Skeletal muscle cell (primary cell): ENCODE results near the gene TBC1D2.

Source experiments
- DNase-seq: peaks from one replicate; pipeline ENCODE4 v3.0.0-alpha.2; 2010; ENCODE audit warnings: low read depth
- H3K4me3 ChIP-seq: 2 replicates; pipeline ENCODE4 v1.5.1; 2011; ENCODE audit warnings: low read depth, mild to moderate bottlenecking, control low read depth, low read length, moderate library complexity

The TBC1D2 gene

GRCh38 chr9:98225015-98225442, 30.4 kb downstream of the TBC1D2 start:
- no peak overlapping the region for H3K4me3 ChIP-seq
- no peak for DNase-seq

DNA sequence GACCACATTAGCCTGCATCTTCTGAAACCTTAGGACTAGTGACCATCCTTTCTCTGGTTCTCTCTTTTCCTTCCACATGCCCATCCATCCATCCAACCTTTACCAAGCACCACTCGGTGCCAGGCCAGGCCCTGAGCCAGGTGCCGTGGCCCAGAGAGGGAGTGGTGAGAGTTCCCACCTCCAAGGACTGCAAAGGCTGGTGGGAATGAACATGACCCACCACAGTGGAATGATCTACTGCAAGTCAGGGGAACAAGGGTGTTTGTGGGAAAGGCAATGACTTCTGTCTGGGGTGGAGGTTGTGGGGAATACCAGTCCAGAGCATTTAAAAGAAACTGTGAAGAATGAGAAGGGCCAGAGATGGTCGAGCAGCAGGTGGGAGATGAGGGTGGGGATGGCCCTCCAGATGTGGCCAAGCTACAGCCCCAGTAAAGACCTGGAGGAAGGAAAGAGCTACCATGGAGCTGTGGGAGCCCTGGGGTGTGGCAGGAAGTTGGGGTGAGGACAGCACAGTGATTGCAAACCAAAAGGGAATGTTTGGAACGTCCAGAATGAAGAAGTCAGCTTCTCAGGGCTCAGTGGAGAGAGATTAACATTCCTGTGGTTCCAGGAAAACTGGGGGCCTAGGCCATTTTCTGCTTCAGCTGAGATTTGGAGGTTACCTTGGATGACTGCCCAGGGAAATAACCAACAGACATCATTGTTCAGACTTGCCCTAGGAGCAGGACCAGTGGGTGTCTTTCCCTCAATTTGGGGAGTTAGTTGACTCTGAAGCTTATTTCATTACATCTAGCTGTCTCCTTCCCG, 32.4 kb downstream of the TBC1D2 start:
- DNase-seq: peak; percentile 95
- no peak overlapping the region for H3K4me3 ChIP-seq

DNA sequence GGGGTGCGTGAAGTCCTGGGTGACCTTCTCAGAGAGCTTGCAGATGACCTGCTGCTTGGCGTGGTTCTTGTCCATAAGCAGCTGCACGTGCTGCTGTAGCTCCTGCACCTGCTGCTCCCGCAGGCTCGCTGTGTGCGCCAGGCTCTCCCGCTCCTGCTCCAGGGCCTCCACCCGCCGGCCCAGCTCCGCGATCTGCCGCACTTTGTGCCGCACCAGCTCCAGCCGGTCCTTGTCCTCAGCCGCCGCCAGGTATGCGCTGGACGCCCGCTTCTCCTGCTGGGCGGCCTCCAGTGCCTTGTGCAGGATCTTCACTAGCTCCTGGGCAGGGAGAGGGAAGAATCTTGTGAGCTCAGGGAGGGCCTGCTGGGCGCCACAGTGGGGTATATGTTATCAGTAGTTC, 34.5 kb downstream of the TBC1D2 start:
- no peak for DNase-seq
- H3K4me3 ChIP-seq: no peak overlapping the region

GRCh38 chr9:98219794-98220370, 35.6 kb downstream of the TBC1D2 start:
- DNase-seq: no peak
- no peak overlapping the region for H3K4me3 ChIP-seq

DNA sequence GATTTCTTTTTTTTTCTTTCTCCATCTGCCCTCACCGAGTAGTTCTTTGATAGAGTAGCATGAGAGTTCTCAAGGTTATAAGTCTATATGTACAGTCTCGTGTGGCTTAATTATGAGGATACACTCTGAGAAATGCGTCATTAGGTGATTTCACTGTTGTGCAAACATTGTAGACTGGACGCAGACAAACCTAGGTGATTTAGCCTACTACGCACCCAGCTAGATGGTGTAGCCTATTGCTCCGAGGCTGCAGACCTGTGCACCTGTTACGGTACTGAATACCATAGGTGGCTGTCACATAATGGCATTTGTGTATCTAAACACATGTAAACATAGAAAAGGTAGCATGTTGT, 36.1 kb downstream of the TBC1D2 start:
- no peak for DNase-seq
- H3K4me3 ChIP-seq: no peak overlapping the region

DNA sequence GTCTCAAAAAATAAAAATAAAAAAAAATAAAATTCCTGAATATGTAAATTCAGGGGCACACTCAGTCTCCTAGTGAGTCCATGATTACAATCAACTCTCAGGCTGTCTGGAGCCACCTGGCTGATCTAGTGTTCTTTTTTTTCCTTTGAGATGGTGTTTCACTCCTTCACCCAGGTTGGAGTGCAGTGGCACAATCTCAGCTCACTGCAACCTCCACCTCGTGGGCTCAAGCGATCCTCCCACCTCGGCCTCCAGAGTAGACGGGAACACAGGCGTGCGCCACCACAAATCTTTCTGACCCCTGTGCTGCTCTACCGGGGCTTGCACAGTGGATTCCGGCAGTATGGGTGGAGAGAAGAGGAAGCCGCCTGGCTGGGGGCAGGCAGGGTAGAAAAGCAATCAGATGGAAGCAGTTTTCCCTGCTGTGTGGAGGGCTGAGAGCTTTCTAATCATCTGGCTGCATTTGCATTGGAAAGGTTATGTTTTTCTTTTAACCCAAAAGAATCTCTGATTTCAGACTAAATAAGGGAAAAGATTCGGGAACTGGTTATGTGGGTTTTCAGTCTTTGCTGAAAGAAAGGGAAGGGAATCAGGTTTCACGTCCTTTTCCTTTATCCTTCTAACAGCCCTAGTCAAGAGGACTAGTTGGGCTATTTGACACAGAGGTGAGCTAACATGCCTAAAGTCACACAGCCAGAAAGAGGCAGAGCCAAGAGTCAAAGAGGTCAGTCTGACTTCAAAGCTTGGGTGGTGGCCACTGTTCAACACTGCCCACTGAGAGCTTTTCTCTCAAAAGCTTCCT, 36.7 kb downstream of the TBC1D2 start:
- no peak overlapping the region for H3K4me3 ChIP-seq
- no peak for DNase-seq

GRCh38 chr9:98217255-98217654, 38.2 kb downstream of the TBC1D2 start:
- H3K4me3 ChIP-seq: no peak overlapping the region
- DNase-seq: no peak

GRCh38 chr9:98216391-98216790, 39.1 kb downstream of the TBC1D2 start:
- DNase-seq: no peak
- no peak overlapping the region for H3K4me3 ChIP-seq

DNA sequence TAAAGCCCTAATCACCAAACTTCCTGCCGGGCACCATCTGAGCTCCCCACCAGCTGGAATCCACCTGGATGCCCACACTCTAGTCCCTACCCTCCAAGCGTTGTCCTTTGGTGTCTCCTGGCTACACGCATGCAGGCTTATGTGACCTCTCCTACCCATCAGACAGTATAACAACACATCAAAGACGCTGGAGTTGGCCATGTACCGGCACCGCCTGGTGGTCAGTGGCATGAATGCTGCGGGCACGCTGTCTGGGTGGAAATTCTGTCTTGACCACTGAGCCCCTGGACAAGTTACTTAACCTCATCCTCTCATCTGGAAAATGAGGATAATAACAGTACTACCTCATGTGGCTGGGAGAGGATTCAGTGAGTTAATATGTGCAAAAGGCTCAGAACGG, 39.6 kb downstream of the TBC1D2 start:
- H3K4me3 ChIP-seq: no peak overlapping the region
- DNase-seq: no peak

GRCh38 chr9:98215271-98215670, 40.2 kb downstream of the TBC1D2 start:
- DNase-seq: no peak
- no peak overlapping the region for H3K4me3 ChIP-seq

DNA sequence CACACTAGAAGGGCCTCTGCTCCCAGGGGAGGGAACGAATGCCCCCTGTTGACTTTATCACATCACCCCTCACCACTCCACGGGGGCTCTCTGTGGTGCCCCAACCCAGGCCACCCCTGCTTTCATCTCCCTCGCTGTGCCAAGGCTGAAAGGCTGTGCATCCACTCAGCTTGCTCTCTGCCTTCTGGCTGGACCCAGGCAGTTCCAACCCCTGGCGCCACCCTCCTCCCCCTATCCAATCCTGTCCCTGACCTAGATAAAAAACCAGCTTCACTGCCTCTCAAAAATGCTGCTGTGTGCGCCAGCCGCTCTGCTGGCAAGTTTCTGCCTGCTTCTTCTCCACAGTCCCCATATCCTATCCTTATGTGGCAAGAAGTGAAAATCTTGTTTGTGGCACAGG, 40.6 kb downstream of the TBC1D2 start:
- no peak for DNase-seq

GRCh38 chr9:98211260-98211659, 44.2 kb downstream of the TBC1D2 start:
- no peak overlapping the region for H3K4me3 ChIP-seq
- no peak for DNase-seq

More for the DNA sequence above, 40.6 kb downstream of the TBC1D2 start:
- no peak overlapping the region for H3K4me3 ChIP-seq

DNA sequence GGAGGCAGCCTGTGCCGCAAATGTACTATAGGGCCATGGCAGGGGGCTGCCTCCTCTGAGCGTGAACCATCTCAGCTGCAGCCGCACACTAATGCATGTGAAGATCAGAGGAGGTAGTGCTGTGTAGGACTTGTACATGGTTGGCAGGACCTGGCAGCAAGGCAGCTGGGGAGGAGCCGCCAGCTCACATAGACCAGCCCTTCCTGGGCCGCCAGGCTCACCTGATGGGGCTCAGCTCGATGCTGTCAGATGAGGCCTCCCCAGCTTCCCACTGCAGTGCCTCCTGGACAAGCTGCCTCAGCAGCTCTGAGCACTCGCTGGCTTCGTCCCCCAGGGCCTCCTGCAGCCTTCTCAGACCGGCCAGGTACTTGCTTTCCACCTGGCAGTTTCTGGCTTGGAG, 45.0 kb downstream of the TBC1D2 start:
- H3K4me3 ChIP-seq: no peak overlapping the region
- no peak for DNase-seq

DNA sequence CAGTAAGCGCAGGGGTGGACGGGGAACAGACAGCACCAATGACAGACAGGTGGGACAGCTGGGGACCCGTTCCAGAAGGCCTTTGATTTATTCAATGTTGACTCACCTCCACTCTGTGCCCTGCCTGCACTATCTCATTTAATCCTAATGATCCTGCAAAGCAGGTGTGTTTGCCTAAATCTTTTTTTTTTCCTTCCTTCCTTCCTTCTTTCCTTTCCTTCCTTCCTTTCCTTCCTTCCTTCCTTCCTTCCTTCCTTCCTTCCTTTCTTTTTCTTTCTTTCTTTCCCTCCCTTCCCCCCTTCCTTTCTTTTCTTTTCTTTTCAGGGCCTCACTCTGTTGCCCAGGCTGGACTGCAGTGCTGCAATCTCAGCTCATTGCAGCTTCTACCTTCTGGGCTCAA, 45.9 kb downstream of the TBC1D2 start:
- H3K4me3 ChIP-seq: no peak overlapping the region
- no peak for DNase-seq

DNA sequence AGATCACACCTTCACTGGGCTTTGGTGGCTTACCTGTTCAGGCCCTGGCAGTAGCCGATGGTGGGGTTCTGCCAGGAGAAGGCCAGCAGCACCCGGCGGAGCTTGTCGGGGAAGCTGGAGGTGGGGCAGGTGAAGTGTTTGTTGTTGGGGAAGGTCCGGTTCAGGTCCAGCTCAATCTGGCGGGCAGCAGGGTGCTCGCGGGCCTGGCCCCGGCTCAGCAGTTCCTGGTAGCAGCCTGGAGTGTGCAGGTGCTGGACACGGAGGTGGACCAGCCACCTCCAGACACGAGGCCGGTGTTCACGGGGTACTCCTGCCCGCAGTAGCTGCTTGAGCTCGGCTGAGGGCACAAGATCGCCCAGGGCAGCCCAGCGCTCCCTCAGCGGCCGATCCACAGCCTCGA, 46.8 kb downstream of the TBC1D2 start:
- DNase-seq: no peak
- no peak overlapping the region for H3K4me3 ChIP-seq

- DNase-seq: no peak
Observed at GRCh38 chr9:98207606-98208005, 47.8 kb downstream of the TBC1D2 start.

GRCh38 chr9:98206754-98207153, 48.7 kb downstream of the TBC1D2 start:
- no peak overlapping the region for H3K4me3 ChIP-seq
- DNase-seq: no peak

More at GRCh38 chr9:98207606-98208005, 47.8 kb downstream of the TBC1D2 start:
- no peak overlapping the region for H3K4me3 ChIP-seq

- DNase-seq: no peak
Observed at GRCh38 chr9:98204692-98205091, 50.8 kb downstream of the TBC1D2 start.

GRCh38 chr9:98203153-98203552, 52.3 kb downstream of the TBC1D2 start:
- DNase-seq: no peak

More at GRCh38 chr9:98204692-98205091, 50.8 kb downstream of the TBC1D2 start:
- H3K4me3 ChIP-seq: no peak overlapping the region

DNA sequence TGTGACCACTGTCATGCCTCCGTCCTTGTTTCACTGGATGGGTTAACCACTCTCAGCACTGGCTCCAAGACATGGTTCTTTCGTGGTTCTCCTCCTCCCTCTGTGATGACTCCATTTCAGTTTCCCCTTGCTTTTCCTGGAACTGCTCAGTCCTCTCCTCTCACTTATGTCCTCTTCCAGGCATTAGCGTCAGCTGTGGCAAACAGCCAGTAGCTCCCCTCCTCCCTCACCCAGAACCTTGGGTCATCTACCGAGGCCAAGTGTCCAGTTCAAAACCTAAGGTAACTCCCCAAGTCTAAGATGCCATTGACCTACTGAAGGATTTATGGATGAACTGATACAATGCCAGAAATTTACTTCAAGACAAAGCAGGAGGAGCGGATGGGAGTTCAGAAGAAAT, 53.2 kb downstream of the TBC1D2 start:
- DNase-seq: no peak
- no peak overlapping the region for H3K4me3 ChIP-seq

More at GRCh38 chr9:98203153-98203552, 52.3 kb downstream of the TBC1D2 start:
- H3K4me3 ChIP-seq: no peak overlapping the region
